AG09309 (cell line): ENCODE results near the gene DIPK1A.
A peak's percentile ranks its signal among the peaks of the same experiment; 100 is the strongest.

ENCODE experiments used
- DNase-seq: peaks from one replicate; pipeline ENCODE4 v3.0.0-alpha.2; 2010; ENCODE audit warnings: low read depth
- H3K4me3 ChIP-seq: 2 replicates; pipeline ENCODE4 v1.5.1; 2011; ENCODE audit warnings: mild to moderate bottlenecking, low read depth, low read length, moderate library complexity; ENCODE audit not compliant: control insufficient read depth
- CTCF ChIP-seq: IDR thresholded peaks from 2 replicates; pipeline ENCODE4 v1.5.1; 2011; ENCODE audit warnings: mild to moderate bottlenecking, low read depth, low read length, inconsistent platforms; ENCODE audit not compliant: insufficient read depth, control insufficient read depth; ENCODE audit errors: missing control alignments

DIPK1A gene

DNA sequence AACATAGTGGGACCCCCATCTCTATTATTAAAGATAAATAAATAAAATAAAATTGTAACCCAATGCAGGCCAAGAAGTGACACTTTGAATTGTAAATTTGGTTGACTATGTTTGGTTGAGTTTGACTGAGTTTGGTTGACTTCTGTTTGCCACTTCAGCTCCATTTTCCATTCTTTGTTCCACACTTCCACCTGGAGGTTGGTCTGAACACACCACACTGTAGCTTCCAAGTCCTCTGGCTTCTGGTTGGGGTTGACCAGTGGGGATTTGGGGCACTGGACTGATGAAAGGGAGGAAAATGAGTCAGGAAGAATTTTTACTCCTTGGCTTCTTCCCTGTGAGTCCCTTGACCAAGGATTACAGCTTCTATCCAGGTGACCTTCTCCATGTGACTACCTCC lies 40.6 kb upstream of the DIPK1A start:
- TF ChIP-seq CTCF: no peak
- DNase-seq: no peak

DNA sequence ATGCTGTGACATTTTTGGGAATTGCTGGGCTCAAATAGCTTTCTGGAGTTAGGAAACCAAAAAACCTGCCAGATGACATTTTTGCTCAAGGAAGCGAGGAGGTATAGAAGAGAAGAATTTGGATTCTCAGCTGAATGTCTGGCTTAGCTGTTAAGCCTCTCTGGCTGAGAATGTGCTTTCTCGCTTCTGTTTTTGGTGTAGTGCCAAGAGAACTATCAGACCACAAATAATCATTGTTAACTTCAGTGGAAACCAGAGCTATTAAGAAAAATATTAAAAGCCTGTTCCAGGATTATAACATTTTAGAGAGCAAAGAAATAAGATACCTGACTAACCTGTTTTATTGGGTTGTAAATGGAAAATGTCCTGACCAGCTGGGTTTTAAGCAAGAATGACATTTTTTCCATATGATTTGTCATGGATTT lies 39.5 kb upstream of the DIPK1A start:
- DNase-seq: no peak
- H3K4me3 ChIP-seq: no peak overlapping the region

More for the DNA sequence above, 40.6 kb upstream of the DIPK1A start:
- H3K4me3 ChIP-seq: no peak overlapping the region

DNA sequence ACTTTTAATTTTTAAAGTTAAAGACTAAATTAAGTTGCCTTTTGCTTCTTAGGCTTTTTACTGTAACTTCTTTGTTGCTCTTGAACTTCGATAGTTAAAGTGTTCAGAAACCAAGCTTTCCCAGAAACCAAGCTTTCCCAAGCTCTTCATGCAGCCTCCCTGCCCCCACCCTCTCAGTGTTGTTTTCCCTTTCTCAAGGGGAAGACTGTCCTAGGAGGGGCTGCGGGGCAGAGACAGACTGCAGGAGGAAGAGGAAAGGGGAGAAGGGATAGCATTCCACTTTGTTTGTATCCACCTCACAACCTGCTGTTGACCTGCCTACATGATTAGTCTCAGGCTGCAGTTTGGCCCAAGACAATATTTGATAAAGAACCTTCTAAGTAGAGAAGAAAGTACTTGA lies 39.0 kb upstream of the DIPK1A start:
- DNase-seq: no peak
- H3K4me3 ChIP-seq: no peak overlapping the region
- TF ChIP-seq CTCF: no peak

More for the DNA sequence above, 39.5 kb upstream of the DIPK1A start:
- TF ChIP-seq CTCF: no peak

- H3K4me3 ChIP-seq: no peak overlapping the region
- TF ChIP-seq CTCF: no peak
Measured at GRCh38 chr1:92998821-92999220, 37.6 kb upstream of the DIPK1A start.

GRCh38 chr1:92995441-92996430 lies 34.5 kb upstream of the DIPK1A start:
- DNase-seq: no peak
- H3K4me3 ChIP-seq: no peak overlapping the region
- TF ChIP-seq CTCF: no peak

More at GRCh38 chr1:92998821-92999220, 37.6 kb upstream of the DIPK1A start:
- DNase-seq: no peak

DNA sequence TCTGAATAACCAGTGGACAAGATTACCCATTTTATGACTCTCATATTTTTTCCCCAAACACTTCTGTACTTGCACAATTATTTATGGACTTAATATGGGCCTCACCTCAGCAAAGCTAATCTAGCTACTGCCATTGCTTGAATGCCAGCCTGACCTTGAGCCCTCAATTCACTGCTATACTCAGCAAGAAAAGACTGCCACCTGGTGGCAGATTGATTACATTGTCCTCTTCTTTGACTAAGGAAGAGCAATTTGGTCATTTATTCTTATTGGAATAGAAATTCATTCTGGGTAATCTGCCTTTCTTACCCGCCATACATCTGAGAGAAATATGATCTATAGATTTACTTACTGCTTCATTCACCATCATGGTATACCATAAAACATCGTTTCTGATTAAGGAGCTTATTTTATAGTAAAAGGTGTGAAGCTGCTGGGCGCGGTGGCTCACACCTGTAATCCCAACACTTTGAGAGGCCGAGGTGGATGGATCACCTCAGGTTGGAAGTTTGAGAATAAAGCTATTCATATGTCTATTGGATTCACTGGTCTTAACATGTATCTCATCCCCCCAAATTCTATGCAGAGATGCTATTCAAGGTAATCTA lies 32.9 kb upstream of the DIPK1A start:
- peak; percentile 62 for DNase-seq
- peak; percentile 74 for TF ChIP-seq CTCF
- H3K4me3 ChIP-seq: no peak overlapping the region
